ENCODE data around the gene MUTYH. TPM values are rescaled to one million over a fixed set of nuclear protein-coding genes. Genes with fewer than 3 reads are reported as not detected.

The MUTYH gene
- total and polyA plus RNA-seq, 9 of the 15 experiments (the other 6 are each of a cell fraction or from before 2014, with no cell fraction given): 3.4 to 53.5 (median 29.0) TPM

DNA sequence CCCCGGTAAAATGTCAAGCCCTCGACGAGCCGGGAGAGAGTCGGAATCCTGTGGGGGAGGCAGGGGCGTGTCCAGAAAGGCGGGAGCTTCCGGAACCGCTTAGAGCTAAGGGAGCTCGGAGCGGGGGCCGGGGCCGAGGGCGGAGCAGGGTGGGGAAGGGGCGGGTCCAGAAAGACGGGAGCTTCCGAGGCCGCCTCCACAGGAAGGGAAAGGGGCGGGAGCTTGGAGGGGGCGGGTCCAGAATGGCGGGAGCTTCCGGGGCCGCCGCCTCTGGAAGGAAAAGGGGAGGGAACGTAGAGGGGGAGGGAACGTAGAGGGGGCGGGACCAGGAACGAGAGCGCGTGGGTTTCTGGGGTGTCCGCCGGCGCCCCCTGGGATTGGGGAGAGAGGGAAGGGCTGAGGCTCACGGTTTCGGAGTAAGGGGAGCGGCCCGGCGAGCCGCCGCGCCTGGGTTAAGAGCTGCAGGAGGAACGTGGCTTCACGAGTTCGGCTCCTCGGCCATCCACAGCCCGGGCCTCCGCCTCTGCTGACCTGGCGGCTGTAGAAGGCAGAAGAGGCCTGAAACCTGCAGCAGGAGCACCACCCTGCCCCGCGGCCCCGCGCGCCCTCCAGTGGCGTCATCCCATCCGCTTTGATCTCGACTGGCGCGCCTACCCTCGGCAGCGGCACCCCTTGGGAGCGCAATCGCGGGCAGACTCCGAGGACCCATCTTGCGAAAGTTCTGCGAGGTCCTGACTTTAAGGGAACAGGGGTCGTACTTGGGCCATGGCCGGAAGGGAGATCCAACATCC is 36.5 kb downstream of the MUTYH start (continued):
- TF ChIP-seq, protein P1, sequence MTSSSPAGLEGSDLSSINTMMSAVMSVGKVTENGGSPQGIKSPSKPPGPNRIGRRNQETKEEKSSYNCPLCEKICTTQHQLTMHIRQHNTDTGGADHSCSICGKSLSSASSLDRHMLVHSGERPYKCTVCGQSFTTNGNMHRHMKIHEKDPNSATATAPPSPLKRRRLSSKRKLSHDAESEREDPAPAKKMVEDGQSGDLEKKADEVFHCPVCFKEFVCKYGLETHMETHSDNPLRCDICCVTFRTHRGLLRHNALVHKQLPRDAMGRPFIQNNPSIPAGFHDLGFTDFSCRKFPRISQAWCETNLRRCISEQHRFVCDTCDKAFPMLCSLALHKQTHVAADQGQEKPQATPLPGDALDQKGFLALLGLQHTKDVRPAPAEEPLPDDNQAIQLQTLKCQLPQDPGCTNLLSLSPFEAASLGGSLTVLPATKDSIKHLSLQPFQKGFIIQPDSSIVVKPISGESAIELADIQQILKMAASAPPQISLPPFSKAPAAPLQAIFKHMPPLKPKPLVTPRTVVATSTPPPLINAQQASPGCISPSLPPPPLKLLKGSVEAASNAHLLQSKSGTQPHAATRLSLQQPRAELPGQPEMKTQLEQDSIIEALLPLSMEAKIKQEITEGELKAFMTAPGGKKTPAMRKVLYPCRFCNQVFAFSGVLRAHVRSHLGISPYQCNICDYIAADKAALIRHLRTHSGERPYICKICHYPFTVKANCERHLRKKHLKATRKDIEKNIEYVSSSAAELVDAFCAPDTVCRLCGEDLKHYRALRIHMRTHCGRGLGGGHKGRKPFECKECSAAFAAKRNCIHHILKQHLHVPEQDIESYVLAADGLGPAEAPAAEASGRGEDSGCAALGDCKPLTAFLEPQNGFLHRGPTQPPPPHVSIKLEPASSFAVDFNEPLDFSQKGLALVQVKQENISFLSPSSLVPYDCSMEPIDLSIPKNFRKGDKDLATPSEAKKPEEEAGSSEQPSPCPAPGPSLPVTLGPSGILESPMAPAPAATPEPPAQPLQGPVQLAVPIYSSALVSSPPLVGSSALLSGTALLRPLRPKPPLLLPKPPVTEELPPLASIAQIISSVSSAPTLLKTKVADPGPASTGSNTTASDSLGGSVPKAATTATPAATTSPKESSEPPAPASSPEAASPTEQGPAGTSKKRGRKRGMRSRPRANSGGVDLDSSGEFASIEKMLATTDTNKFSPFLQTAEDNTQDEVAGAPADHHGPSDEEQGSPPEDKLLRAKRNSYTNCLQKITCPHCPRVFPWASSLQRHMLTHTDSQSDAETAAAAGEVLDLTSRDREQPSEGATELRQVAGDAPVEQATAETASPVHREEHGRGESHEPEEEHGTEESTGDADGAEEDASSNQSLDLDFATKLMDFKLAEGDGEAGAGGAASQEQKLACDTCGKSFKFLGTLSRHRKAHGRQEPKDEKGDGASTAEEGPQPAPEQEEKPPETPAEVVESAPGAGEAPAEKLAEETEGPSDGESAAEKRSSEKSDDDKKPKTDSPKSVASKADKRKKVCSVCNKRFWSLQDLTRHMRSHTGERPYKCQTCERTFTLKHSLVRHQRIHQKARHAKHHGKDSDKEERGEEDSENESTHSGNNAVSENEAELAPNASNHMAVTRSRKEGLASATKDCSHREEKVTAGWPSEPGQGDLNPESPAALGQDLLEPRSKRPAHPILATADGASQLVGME (CRISPR knock-in tag; IDR thresholded peaks at IDR 0.05): peak; percentile 85; the same call in 1 of the 2 replicates
- TF ChIP-seq, protein P2, sequence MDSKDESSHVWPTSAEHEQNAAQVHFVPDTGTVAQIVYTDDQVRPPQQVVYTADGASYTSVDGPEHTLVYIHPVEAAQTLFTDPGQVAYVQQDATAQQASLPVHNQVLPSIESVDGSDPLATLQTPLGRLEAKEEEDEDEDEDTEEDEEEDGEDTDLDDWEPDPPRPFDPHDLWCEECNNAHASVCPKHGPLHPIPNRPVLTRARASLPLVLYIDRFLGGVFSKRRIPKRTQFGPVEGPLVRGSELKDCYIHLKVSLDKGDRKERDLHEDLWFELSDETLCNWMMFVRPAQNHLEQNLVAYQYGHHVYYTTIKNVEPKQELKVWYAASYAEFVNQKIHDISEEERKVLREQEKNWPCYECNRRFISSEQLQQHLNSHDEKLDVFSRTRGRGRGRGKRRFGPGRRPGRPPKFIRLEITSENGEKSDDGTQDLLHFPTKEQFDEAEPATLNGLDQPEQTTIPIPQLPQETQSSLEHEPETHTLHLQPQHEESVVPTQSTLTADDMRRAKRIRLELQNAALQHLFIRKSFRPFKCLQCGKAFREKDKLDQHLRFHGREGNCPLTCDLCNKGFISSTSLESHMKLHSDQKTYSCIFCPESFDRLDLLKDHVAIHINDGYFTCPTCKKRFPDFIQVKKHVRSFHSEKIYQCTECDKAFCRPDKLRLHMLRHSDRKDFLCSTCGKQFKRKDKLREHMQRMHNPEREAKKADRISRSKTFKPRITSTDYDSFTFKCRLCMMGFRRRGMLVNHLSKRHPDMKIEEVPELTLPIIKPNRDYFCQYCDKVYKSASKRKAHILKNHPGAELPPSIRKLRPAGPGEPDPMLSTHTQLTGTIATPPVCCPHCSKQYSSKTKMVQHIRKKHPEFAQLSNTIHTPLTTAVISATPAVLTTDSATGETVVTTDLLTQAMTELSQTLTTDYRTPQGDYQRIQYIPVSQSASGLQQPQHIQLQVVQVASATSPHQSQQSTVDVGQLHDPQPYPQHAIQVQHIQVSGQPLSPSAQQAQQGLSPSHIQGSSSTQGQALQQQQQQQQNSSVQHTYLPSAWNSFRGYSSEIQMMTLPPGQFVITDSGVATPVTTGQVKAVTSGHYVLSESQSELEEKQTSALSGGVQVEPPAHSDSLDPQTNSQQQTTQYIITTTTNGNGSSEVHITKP (IDR thresholded peaks at IDR 0.05; ENCODE audit: partially characterized antibody): no peak
- 0 out of 2 replicates have a peak, but pooled peaks have one; percentile 34 for TF ChIP-seq ZBTB1 (CRISPR knock-in tag; IDR thresholded peaks at IDR 0.05; ENCODE audit: borderline replicate concordance, low read depth)
- no peak for TF ChIP-seq RHOXF2B (CRISPR knock-in tag; conservative IDR thresholded peaks at IDR 0.05)
- TF ChIP-seq, protein P3, sequence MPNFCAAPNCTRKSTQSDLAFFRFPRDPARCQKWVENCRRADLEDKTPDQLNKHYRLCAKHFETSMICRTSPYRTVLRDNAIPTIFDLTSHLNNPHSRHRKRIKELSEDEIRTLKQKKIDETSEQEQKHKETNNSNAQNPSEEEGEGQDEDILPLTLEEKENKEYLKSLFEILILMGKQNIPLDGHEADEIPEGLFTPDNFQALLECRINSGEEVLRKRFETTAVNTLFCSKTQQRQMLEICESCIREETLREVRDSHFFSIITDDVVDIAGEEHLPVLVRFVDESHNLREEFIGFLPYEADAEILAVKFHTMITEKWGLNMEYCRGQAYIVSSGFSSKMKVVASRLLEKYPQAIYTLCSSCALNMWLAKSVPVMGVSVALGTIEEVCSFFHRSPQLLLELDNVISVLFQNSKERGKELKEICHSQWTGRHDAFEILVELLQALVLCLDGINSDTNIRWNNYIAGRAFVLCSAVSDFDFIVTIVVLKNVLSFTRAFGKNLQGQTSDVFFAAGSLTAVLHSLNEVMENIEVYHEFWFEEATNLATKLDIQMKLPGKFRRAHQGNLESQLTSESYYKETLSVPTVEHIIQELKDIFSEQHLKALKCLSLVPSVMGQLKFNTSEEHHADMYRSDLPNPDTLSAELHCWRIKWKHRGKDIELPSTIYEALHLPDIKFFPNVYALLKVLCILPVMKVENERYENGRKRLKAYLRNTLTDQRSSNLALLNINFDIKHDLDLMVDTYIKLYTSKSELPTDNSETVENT (CRISPR knock-in tag; IDR thresholded peaks at IDR 0.05): 0 out of 2 replicates have a peak, but pooled peaks have one; percentile 53
- TF ChIP-seq, protein P4, sequence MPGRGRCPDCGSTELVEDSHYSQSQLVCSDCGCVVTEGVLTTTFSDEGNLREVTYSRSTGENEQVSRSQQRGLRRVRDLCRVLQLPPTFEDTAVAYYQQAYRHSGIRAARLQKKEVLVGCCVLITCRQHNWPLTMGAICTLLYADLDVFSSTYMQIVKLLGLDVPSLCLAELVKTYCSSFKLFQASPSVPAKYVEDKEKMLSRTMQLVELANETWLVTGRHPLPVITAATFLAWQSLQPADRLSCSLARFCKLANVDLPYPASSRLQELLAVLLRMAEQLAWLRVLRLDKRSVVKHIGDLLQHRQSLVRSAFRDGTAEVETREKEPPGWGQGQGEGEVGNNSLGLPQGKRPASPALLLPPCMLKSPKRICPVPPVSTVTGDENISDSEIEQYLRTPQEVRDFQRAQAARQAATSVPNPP (IDR thresholded peaks at IDR 0.05; ENCODE audit: borderline replicate concordance, insufficient read depth, insufficient read length): no peak
- TF ChIP-seq PML (IDR thresholded peaks at IDR 0.05; ENCODE audit: low read length): 0 out of 2 replicates have a peak, but pooled peaks have one; percentile 39
- TF ChIP-seq CBFB (CRISPR knock-in tag; IDR thresholded peaks at IDR 0.05): peak; percentile 92; the same call in 1 of the 2 replicates
- no peak for TF ChIP-seq POLR3G (IDR thresholded peaks at IDR 0.05; ENCODE audit: extremely low read depth, insufficient read length, insufficient replicate concordance)
- peak; percentile 31; the same call in 1 of the 2 replicates for TF ChIP-seq EP300 (IDR thresholded peaks at IDR 0.05; ENCODE audit: low read length)
- peak; percentile 60 for TF ChIP-seq MXI1 (IDR thresholded peaks at IDR 0.05; ENCODE audit: low read depth, low read length)
- TF ChIP-seq E2F5 (CRISPR knock-in tag; IDR thresholded peaks at IDR 0.05): peak; percentile 87

All from K562 (cell line).